ENCODE data around the gene NFIA. TPM values are rescaled to one million over a fixed set of nuclear protein-coding genes. Genes with fewer than 3 reads are reported as not detected.

The NFIA gene
- total RNA-seq, 6 donors from 2014 or later = 33.5 to 94.3 (median 44.9) TPM

GRCh38 chr1:61132176-61132638, 49.8 kb downstream of the NFIA start:
- Histone ChIP-seq H3K27me3 (no peaks in the 10 kb centered on the region), H3K4me3 (peak overlapping the region in 2 of 4 donors; percentile 2 to 21), H3K27ac (peak overlapping the region; percentile 40 to 83 (median 64)), H3K9me3 (no peaks in the 10 kb centered on the region), H3K4me1 (peaks cover 17 to 26% (median 21%) of the 10 kb centered on the region in 4 donors), H3K36me3 (no peaks in the 10 kb centered on the region)
- no peak for DNase-seq
- peak in 1 of 2 donors; percentile 52 for ATAC-seq (ENCODE audit: low FRiP score in 2 of 2)
- no peak for TF ChIP-seq EP300 (IDR thresholded peaks at IDR 0.05)
- 21 to 30% methylated on average over 5 of the region's 5 CpGs for WGBS, 2 donors

DNA sequence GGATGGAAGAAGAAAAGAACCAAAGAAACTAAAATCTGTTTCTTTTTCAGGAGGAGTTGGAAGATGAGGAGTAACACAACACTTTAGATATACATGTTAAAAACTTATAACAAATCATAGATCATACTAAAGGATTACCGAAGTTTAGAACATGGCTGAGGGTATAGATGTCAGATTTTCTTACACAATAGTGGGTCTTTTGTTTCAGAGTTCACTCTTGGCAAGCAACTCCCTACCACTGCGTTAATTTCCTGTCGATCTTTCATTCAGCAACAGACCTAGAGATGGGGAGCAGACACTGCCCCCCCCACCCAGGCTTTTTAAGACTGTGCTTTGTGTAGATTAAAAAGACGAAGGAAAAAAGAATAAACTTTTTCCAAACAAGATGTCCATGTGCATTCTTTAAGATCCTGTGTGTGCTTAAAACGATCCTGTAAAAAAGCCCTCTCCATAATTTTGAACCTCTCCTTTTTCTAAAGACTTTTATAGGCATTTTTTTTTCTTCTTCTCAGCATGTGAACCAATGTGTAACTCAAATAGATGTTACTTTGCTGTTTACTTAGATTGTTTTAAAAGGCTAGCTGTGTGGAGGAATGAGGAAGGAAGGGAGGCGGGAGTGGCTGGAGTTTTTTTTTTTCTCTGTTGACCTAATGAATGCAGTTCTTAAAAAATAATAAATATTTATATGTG, 50.4 kb downstream of the NFIA start:
- TF ChIP-seq POLR2A (IDR thresholded peaks at IDR 0.05) (no peak), POLR2AphosphoS5 (IDR thresholded peaks at IDR 0.05) (no peak), EP300 (IDR thresholded peaks at IDR 0.05) (no peak)
- TF ChIP-seq, protein P1, sequence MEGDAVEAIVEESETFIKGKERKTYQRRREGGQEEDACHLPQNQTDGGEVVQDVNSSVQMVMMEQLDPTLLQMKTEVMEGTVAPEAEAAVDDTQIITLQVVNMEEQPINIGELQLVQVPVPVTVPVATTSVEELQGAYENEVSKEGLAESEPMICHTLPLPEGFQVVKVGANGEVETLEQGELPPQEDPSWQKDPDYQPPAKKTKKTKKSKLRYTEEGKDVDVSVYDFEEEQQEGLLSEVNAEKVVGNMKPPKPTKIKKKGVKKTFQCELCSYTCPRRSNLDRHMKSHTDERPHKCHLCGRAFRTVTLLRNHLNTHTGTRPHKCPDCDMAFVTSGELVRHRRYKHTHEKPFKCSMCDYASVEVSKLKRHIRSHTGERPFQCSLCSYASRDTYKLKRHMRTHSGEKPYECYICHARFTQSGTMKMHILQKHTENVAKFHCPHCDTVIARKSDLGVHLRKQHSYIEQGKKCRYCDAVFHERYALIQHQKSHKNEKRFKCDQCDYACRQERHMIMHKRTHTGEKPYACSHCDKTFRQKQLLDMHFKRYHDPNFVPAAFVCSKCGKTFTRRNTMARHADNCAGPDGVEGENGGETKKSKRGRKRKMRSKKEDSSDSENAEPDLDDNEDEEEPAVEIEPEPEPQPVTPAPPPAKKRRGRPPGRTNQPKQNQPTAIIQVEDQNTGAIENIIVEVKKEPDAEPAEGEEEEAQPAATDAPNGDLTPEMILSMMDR (IDR thresholded peaks at IDR 0.05) = no peak
- Histone ChIP-seq H3K27ac (peak overlapping the region; percentile 40 to 83 (median 64)), H3K36me3 (no peaks in the 10 kb centered on the region), H3K4me1 (peaks cover 17 to 26% (median 21%) of the 10 kb centered on the region in 4 donors), H3K4me3 (peak overlapping the region in 2 of 4 donors; percentile 2 to 21), H3K9me3 (no peaks in the 10 kb centered on the region), H3K27me3 (no peaks in the 10 kb centered on the region)
- ATAC-seq (ENCODE audit: low FRiP score in 2 of 2) (peak in 1 of 2 donors; percentile 54), DNase-seq (no peak)
- WGBS, 2 donors = 22 to 27% methylated on average over 6 of the region's 6 CpGs

DNA sequence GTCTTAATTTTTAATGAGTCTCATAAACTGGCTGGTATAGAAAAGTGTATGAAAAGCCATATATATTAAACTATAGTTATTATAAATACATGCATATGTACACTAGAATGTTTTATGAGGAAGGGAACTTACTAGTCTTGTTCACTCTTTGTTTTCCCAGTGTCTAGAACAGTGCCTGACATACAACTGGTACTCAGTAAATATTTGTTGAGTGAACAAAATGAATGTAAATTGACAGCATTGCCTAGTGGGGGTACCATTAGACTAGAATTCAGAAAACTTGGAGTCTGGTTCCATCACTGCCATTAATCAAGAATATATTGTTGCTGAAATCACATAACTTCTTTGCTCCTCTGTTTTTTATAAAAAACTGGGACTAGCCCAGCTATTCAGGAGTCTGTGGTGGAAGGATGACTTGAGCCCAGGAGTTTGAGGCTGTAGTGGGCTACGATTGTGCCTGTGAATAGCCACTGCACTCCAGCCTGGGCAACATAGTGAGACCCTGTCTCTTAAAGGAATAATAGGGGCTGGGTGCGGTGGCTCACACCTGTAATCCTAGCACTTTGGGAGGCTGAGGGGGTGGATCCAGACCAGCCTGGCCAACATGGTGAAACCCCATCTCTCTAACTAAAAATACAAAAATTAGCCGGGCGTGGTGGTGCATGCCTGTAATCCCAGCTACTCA, 51.1 kb downstream of the NFIA start:
- Histone ChIP-seq H3K9me3 (no peaks in the 10 kb centered on the region), H3K4me3 (no peak overlapping the region), H3K27me3 (no peaks in the 10 kb centered on the region), H3K27ac (peak overlapping the region in 3 of 4 donors; percentile 40 to 83 (median 71)), H3K4me1 (peaks cover 17 to 26% (median 21%) of the 10 kb centered on the region in 4 donors), H3K36me3 (no peaks in the 10 kb centered on the region)
- WGBS, 2 donors = 72 to 97% methylated on average over 4 of the region's 4 CpGs
- DNase-seq (no peak), ATAC-seq (ENCODE audit: low FRiP score in 2 of 2) (no peak)
- TF ChIP-seq, protein P1 (IDR thresholded peaks at IDR 0.05) = no peak
- TF ChIP-seq POLR2AphosphoS5 (IDR thresholded peaks at IDR 0.05) (no peak), POLR2A (IDR thresholded peaks at IDR 0.05) (no peak), EP300 (IDR thresholded peaks at IDR 0.05) (no peak)

DNA sequence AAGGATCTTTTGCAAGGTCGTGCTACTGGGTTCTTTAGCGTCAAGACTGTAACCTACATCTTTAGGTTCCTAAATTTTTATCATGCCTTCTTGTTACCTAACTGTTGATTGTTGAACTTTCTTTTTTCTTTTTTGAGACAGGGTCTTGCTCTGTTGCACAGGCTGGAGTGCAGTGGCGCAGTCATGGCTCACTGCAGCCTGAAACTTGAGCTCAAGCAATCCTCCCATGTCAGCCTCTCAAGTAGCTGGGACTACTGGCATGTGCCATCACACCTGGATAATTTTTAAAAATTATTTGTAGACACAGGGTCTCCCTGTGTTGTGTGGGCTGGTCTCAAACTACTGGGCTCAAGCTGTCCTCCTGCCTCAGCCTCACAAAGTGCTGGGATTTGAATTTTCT, 52.9 kb downstream of the NFIA start:
- Histone ChIP-seq H3K9me3 (no peaks in the 10 kb centered on the region), H3K4me3 (no peak overlapping the region), H3K36me3 (no peaks in the 10 kb centered on the region), H3K4me1 (peaks cover 25 to 39% (median 35%) of the 10 kb centered on the region in 4 donors), H3K27ac (no peak overlapping the region), H3K27me3 (no peaks in the 10 kb centered on the region)
- WGBS, 2 donors = 96 to 100% methylated on average over 3 of the region's 3 CpGs
- TF ChIP-seq EP300 (IDR thresholded peaks at IDR 0.05) = no peak
- DNase-seq (no peak), ATAC-seq (ENCODE audit: low FRiP score in 2 of 2) (no peak)

GRCh38 chr1:61138305-61138704, 55.9 kb downstream of the NFIA start:
- H3K27ac ChIP-seq = no peak overlapping the region
- H3K36me3 ChIP-seq = no peaks in the 10 kb centered on the region
- no peak for ATAC-seq (ENCODE audit: low FRiP score in 2 of 2)
- H3K27me3 ChIP-seq = no peaks in the 10 kb centered on the region
- no peak overlapping the region for H3K4me3 ChIP-seq
- no peak for DNase-seq
- 95 to 96% methylated on average over 3 of the region's 3 CpGs for WGBS, 2 donors
- TF ChIP-seq, protein P1 (IDR thresholded peaks at IDR 0.05) = no peak
- TF ChIP-seq EP300 (IDR thresholded peaks at IDR 0.05) (no peak), POLR2A (IDR thresholded peaks at IDR 0.05) (no peak), POLR2AphosphoS5 (IDR thresholded peaks at IDR 0.05) (no peak)
- no peaks in the 10 kb centered on the region for H3K9me3 ChIP-seq
- peaks cover 35 to 43% (median 40%) of the 10 kb centered on the region in 4 donors for H3K4me1 ChIP-seq

Data from upper lobe of left lung (tissue), 6 donors.